NCI-H2196 treated with DMSO at 0.1 percent for 48 hours (cell line): Measurements from ENCODE around the gene PLEKHG3.

Experiments
- DNase-seq: peaks from one replicate; lab custom pipeline; 2025; ENCODE audit not compliant: unreplicated experiment; lab: John Stamatoyannopoulos, UW

The PLEKHG3 gene

GRCh38 chr14:64725261-64725815 is 21.1 kb downstream of the PLEKHG3 start:
- DNase-seq = no peak

- DNase-seq = no peak
These were observed 21.8 kb downstream of the PLEKHG3 start for GRCh38 chr14:64725879-64726584.

GRCh38 chr14:64726585-64726890 is 22.3 kb downstream of the PLEKHG3 start:
- DNase-seq = no peak

GRCh38 chr14:64727551-64728071 is 23.4 kb downstream of the PLEKHG3 start:
- no peak for DNase-seq

- no peak for DNase-seq
These were observed 23.9 kb downstream of the PLEKHG3 start for GRCh38 chr14:64728106-64728505.

GRCh38 chr14:64728856-64729255 is 24.6 kb downstream of the PLEKHG3 start:
- no peak for DNase-seq

- DNase-seq = no peak
These were observed 25.3 kb downstream of the PLEKHG3 start for GRCh38 chr14:64729386-64730060.

- DNase-seq = no peak
These were observed 25.8 kb downstream of the PLEKHG3 start for GRCh38 chr14:64730061-64730440.

GRCh38 chr14:64730681-64731080 is 26.5 kb downstream of the PLEKHG3 start:
- DNase-seq = no peak

- DNase-seq = no peak
These were observed 26.9 kb downstream of the PLEKHG3 start for GRCh38 chr14:64731141-64731581.

- DNase-seq = no peak
These were observed 27.8 kb downstream of the PLEKHG3 start for GRCh38 chr14:64732066-64732465.

GRCh38 chr14:64732536-64733120 is 28.4 kb downstream of the PLEKHG3 start:
- no peak for DNase-seq

GRCh38 chr14:64733321-64733720 is 29.1 kb downstream of the PLEKHG3 start:
- DNase-seq = no peak

GRCh38 chr14:64733899-64734298 is 29.7 kb downstream of the PLEKHG3 start:
- no peak for DNase-seq

GRCh38 chr14:64734990-64735389 is 30.8 kb downstream of the PLEKHG3 start:
- DNase-seq = no peak

- DNase-seq = peak; percentile 83
These were observed 32.3 kb downstream of the PLEKHG3 start for GRCh38 chr14:64736271-64737169.

GRCh38 chr14:64737391-64738280 is 33.4 kb downstream of the PLEKHG3 start:
- no peak for DNase-seq

GRCh38 chr14:64738281-64738804 is 34.1 kb downstream of the PLEKHG3 start:
- no peak for DNase-seq

GRCh38 chr14:64741200-64741599 is 37.0 kb downstream of the PLEKHG3 start:
- no peak for DNase-seq

- DNase-seq = no peak
These were observed 37.7 kb downstream of the PLEKHG3 start for GRCh38 chr14:64741961-64742360.
